ENCODE data around the gene CELSR1. TPM values are rescaled to one million over a fixed set of nuclear protein-coding genes. Genes with fewer than 3 reads are reported as not detected.
A peak's percentile ranks its signal among the peaks of the same experiment; 100 is the strongest.
"Not testable (repeated sequence)": the region's sequence is repeated elsewhere in the genome, so short reads cannot be mapped to it uniquely, and the experiment has no call there.

Gene CELSR1
- total RNA-seq, 1 donor from 2014 or later: 32.9 TPM

GRCh38 chr22:46519377-46519776 is 18.0 kb downstream of the CELSR1 start:
- no peak for DNase-seq (ENCODE audit: extremely low spot score in 2 of 2)
- intact Hi-C loops (cut with DNase I): no loop called here
- no peaks in the 10 kb centered on the region for H3K27me3 ChIP-seq

GRCh38 chr22:46518542-46519325 is 18.7 kb downstream of the CELSR1 start:
- H3K4me1 ChIP-seq: peaks cover 13% of the 10 kb centered on the region
- intact Hi-C loops (cut with DNase I): no loop called here
- no peak overlapping the region for H3K27ac ChIP-seq
- no peaks in the 10 kb centered on the region for H3K36me3 ChIP-seq
- peak in 1 of 2 donors; percentile 58 for DNase-seq (ENCODE audit: extremely low spot score in 2 of 2)
- TF ChIP-seq POLR2AphosphoS5 (IDR thresholded peaks at IDR 0.05; ENCODE audit: insufficient read depth in 1 of 2, low read depth in 1 of 2) (no peak), POLR2A (IDR thresholded peaks at IDR 0.05) (no peak)
- TF ChIP-seq, protein P1, sequence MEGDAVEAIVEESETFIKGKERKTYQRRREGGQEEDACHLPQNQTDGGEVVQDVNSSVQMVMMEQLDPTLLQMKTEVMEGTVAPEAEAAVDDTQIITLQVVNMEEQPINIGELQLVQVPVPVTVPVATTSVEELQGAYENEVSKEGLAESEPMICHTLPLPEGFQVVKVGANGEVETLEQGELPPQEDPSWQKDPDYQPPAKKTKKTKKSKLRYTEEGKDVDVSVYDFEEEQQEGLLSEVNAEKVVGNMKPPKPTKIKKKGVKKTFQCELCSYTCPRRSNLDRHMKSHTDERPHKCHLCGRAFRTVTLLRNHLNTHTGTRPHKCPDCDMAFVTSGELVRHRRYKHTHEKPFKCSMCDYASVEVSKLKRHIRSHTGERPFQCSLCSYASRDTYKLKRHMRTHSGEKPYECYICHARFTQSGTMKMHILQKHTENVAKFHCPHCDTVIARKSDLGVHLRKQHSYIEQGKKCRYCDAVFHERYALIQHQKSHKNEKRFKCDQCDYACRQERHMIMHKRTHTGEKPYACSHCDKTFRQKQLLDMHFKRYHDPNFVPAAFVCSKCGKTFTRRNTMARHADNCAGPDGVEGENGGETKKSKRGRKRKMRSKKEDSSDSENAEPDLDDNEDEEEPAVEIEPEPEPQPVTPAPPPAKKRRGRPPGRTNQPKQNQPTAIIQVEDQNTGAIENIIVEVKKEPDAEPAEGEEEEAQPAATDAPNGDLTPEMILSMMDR (IDR thresholded peaks at IDR 0.05): no peak
- no peaks in the 10 kb centered on the region for H3K27me3 ChIP-seq
- no peak overlapping the region for H3K4me3 ChIP-seq
- H3K9me3 ChIP-seq: no peaks in the 10 kb centered on the region

More at GRCh38 chr22:46519377-46519776, 18.0 kb downstream of the CELSR1 start:
- TF ChIP-seq POLR2AphosphoS5 (IDR thresholded peaks at IDR 0.05; ENCODE audit: insufficient read depth in 1 of 2, low read depth in 1 of 2): no peak
- TF ChIP-seq POLR2A (IDR thresholded peaks at IDR 0.05): no peak
- TF ChIP-seq, protein P1 (IDR thresholded peaks at IDR 0.05): no peak
- Histone ChIP-seq H3K9me3 (no peaks in the 10 kb centered on the region), H3K4me3 (no peak overlapping the region), H3K36me3 (no peaks in the 10 kb centered on the region), H3K27ac (no peak overlapping the region), H3K4me1 (peaks cover 12% of the 10 kb centered on the region)

DNA sequence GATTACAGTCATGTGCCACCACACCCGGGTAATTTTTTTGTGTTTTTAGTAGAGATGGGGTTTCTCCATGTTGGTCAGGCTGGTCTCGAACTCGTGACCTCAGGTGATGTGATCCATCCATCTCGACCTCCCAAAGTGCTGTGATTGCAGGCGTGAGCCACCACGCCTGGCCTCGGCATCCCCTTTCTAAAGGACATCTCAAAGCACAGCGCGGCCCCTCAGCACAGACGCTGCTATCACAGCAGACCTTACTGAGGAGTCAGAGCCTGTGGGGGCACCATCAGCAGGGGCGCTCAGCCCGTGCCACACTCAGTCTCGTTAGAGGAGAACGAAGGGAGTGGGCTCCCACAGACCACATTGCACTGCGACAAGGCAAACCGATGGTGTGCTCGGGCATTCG is 19.4 kb downstream of the CELSR1 start:
- intact Hi-C loops (cut with DNase I): no loop called here
- Histone ChIP-seq H3K27ac (no peak overlapping the region), H3K9me3 (no peaks in the 10 kb centered on the region), H3K27me3 (no peaks in the 10 kb centered on the region), H3K36me3 (no peaks in the 10 kb centered on the region), H3K4me1 (peaks cover 13% of the 10 kb centered on the region), H3K4me3 (no peak overlapping the region)
- no peak for DNase-seq (ENCODE audit: extremely low spot score in 2 of 2)
- no peak for TF ChIP-seq POLR2A (IDR thresholded peaks at IDR 0.05)
- TF ChIP-seq, protein P1 (IDR thresholded peaks at IDR 0.05): no peak
- TF ChIP-seq POLR2AphosphoS5 (IDR thresholded peaks at IDR 0.05; ENCODE audit: insufficient read depth in 1 of 2, low read depth in 1 of 2): no peak

- no peaks in the 10 kb centered on the region for H3K36me3 ChIP-seq
- H3K4me1 ChIP-seq: peaks cover 13% of the 10 kb centered on the region
- H3K9me3 ChIP-seq: no peaks in the 10 kb centered on the region
- TF ChIP-seq, protein P1 (IDR thresholded peaks at IDR 0.05): no peak
- TF ChIP-seq POLR2AphosphoS5 (IDR thresholded peaks at IDR 0.05; ENCODE audit: insufficient read depth in 1 of 2, low read depth in 1 of 2): peak in 1 of 2 donors; percentile 26
- intact Hi-C loops (cut with DNase I): no loop called here
- H3K27me3 ChIP-seq: no peaks in the 10 kb centered on the region
- peak in 1 of 2 donors; percentile 84 for DNase-seq (ENCODE audit: extremely low spot score in 2 of 2)
- H3K27ac ChIP-seq: no peak overlapping the region
- H3K4me3 ChIP-seq: no peak overlapping the region
Observed at GRCh38 chr22:46517255-46517761, 20.1 kb downstream of the CELSR1 start.

- no peaks in the 10 kb centered on the region for H3K36me3 ChIP-seq
- intact Hi-C loops (cut with DNase I): no loop called here
- TF ChIP-seq POLR2AphosphoS5 (IDR thresholded peaks at IDR 0.05; ENCODE audit: insufficient read depth in 1 of 2, low read depth in 1 of 2): no peak
- TF ChIP-seq, protein P1 (IDR thresholded peaks at IDR 0.05): no peak
- H3K27me3 ChIP-seq: no peaks in the 10 kb centered on the region
- DNase-seq (ENCODE audit: extremely low spot score in 2 of 2): peak in 1 of 2 donors; percentile 67
- no peaks in the 10 kb centered on the region for H3K9me3 ChIP-seq
- H3K27ac ChIP-seq: no peak overlapping the region
- H3K4me3 ChIP-seq: no peak overlapping the region
- peaks cover 17% of the 10 kb centered on the region for H3K4me1 ChIP-seq
Observed at GRCh38 chr22:46516638-46517037, 20.8 kb downstream of the CELSR1 start.

GRCh38 chr22:46516112-46516487 is 21.3 kb downstream of the CELSR1 start:
- H3K9me3 ChIP-seq; H3K36me3 ChIP-seq; H3K27me3 ChIP-seq; intact Hi-C loops (cut with DNase I); H3K4me3 ChIP-seq; H3K27ac ChIP-seq; DNase-seq (ENCODE audit: extremely low spot score in 2 of 2): not testable (repeated sequence)
- peaks cover 22% of the 10 kb centered on the region for H3K4me1 ChIP-seq

Data from vagina (tissue), 2 donors.